IMR-90 (cell line): ENCODE measurements around the gene TCP11L1. TPM values are rescaled to one million over a fixed set of nuclear protein-coding genes. Genes with fewer than 3 reads are reported as not detected.

Experiments used
- ATAC-seq: fragments of 200-7000 bp; cut with Tn5 transposase; 2 replicates; pipeline ENCODE4 v1.9.1; 2020; ENCODE audit warnings: low read depth, mild to moderate bottlenecking, moderate library complexity
- BruUV-seq: library from RNA; stranded (reverse); fragments of 400-500 nt; replicated peaks from 2 replicates; lab custom pipeline; 2021; lab: Mats Ljungman, UMichigan
- CTCF ChIA-PET: fragments of 300-600 bp; formaldehyde crosslinking; extraction: SDS; loops from one replicate; lab custom pipeline; 2021; ENCODE audit warnings: antibody characterized with exemption; lab: Yijun Ruan, JAX
- POLR2A ChIA-PET: fragments of 300-600 bp; sonication (Branson Sonifier 250); formaldehyde crosslinking; loops from one replicate; lab custom pipeline; 2022; ENCODE audit warnings: antibody characterized with exemption; ENCODE audit not compliant: unreplicated experiment; lab: Charles Lee
- DNase-seq: peaks from one replicate; pipeline ENCODE4 v3.0.0; 2013
- H2AFZ ChIP-seq: replicated peaks from 2 replicates; pipeline ENCODE3; 2013; ENCODE audit warnings: low read length, mild to moderate bottlenecking; ENCODE audit not compliant: poor library complexity
- H2AK5ac ChIP-seq: 2 replicates; pipeline ENCODE4 v1.6.1; 2013; ENCODE audit warnings: low read depth, low read length, inconsistent platforms
- H2AK9ac ChIP-seq: replicated peaks from 2 replicates; pipeline ENCODE3; 2013; ENCODE audit warnings: mild to moderate bottlenecking, low read depth, low read length, moderate library complexity; ENCODE audit not compliant: poor library complexity
- H2BK120ac ChIP-seq: 2 replicates; pipeline ENCODE4 v1.6.1; 2013; ENCODE audit warnings: low read depth, low read length, inconsistent platforms
- H2BK15ac ChIP-seq: 3 replicates; pipeline ENCODE4 v1.6.1; 2013; ENCODE audit warnings: low read depth, low read length, inconsistent platforms
- H2BK20ac ChIP-seq: 2 replicates; pipeline ENCODE4 v1.6.1; 2013; ENCODE audit warnings: low read depth, mild to moderate bottlenecking, inconsistent platforms, low read length, moderate library complexity
- H2BK5ac ChIP-seq: 2 replicates; pipeline ENCODE4 v1.6.1; 2013; ENCODE audit warnings: mild to moderate bottlenecking, low read depth, low read length, inconsistent platforms; ENCODE audit not compliant: poor library complexity, severe bottlenecking
- H3K14ac ChIP-seq: replicated peaks from 2 replicates; pipeline ENCODE4 v1.6.1; 2013; ENCODE audit warnings: low read depth, low read length, inconsistent platforms
- H3K18ac ChIP-seq: 2 replicates; pipeline ENCODE4 v1.6.1; 2013; ENCODE audit warnings: low read depth, low read length, control low read depth
- H3K23ac ChIP-seq: 2 replicates; pipeline ENCODE4 v1.6.1; 2013; ENCODE audit warnings: low read depth, low read length, inconsistent platforms
- H3K27ac ChIP-seq: 2 replicates; pipeline ENCODE4 v1.5.1; 2013; ENCODE audit warnings: mild to moderate bottlenecking, control low read depth, low read length; ENCODE audit not compliant: insufficient read depth
- H3K27me3 ChIP-seq: 2 replicates; pipeline ENCODE4 v1.6.1; 2013; ENCODE audit warnings: low read length; ENCODE audit not compliant: control insufficient read depth, insufficient read depth
- H3K36me3 ChIP-seq: 2 replicates; pipeline ENCODE4 v1.6.1; 2013; ENCODE audit warnings: low read length, mixed read lengths; ENCODE audit not compliant: control insufficient read depth, insufficient read depth
- H3K4ac ChIP-seq: 2 replicates; pipeline ENCODE4 v1.6.1; 2013; ENCODE audit warnings: low read depth, low read length, inconsistent platforms
- H3K4me1 ChIP-seq: 2 replicates; pipeline ENCODE4 v1.6.1; 2013; ENCODE audit warnings: low read length, mixed read lengths; ENCODE audit not compliant: control insufficient read depth, insufficient read depth
- H3K4me2 ChIP-seq: 2 replicates; pipeline ENCODE4 v1.6.1; 2013; ENCODE audit warnings: low read depth, mild to moderate bottlenecking, control low read depth, low read length, moderate library complexity
- H3K4me3 ChIP-seq: 2 replicates; pipeline ENCODE4 v1.5.1; 2013; ENCODE audit warnings: low read depth, mild to moderate bottlenecking, control low read depth, low read length, moderate library complexity; ENCODE audit not compliant: insufficient read depth
- H3K56ac ChIP-seq: 2 replicates; pipeline ENCODE4 v1.6.1; 2013; ENCODE audit warnings: low read length, inconsistent platforms; ENCODE audit not compliant: insufficient read depth; ENCODE audit errors: extremely low read depth
- H3K79me1 ChIP-seq, 2 experiments: 2 replicates each; pipeline ENCODE4 v1.6.1; 2013; ENCODE audit warnings: low read length in 2 of 2, inconsistent platforms in 1 of 2, low read depth in 1 of 2
- H3K9ac ChIP-seq: 2 replicates; pipeline ENCODE4 v1.6.1; 2013; ENCODE audit warnings: low read depth, low read length, control low read depth
- H3K9me1 ChIP-seq: 2 replicates; pipeline ENCODE4 v1.6.1; 2013; ENCODE audit warnings: low read length, inconsistent platforms; ENCODE audit not compliant: insufficient read depth
- H3K9me3 ChIP-seq: 2 replicates; pipeline ENCODE4 v1.6.1; 2013; ENCODE audit warnings: low read length; ENCODE audit not compliant: control insufficient read depth, insufficient read depth
- H4K20me1 ChIP-seq: 2 replicates; pipeline ENCODE4 v1.6.1; 2013; ENCODE audit warnings: low read length, inconsistent platforms; ENCODE audit not compliant: insufficient read depth
- H4K5ac ChIP-seq: 2 replicates; pipeline ENCODE4 v1.6.1; 2013; ENCODE audit warnings: mild to moderate bottlenecking, low read depth, low read length, control low read depth
- H4K8ac ChIP-seq, 2 experiments: 2 replicates each; pipeline ENCODE4 v1.6.1; 2013; ENCODE audit warnings: low read depth in 2 of 2, low read length in 2 of 2, control low read depth in 1 of 2, inconsistent platforms in 1 of 2
- H4K91ac ChIP-seq: 2 replicates; pipeline ENCODE4 v1.6.1; 2013; ENCODE audit warnings: low read depth, low read length, inconsistent platforms; ENCODE audit not compliant: insufficient read depth
- BHLHE40 ChIP-seq: fragments of 150-350 bp; IDR thresholded peaks from 2 replicates; pipeline ENCODE4 v1.6.1; 2016; ENCODE audit warnings: mild to moderate bottlenecking, low read depth, low read length
- CEBPB ChIP-seq: IDR thresholded peaks from 2 replicates; pipeline ENCODE4 v1.6.1; 2012; ENCODE audit warnings: low read depth, low read length, improper control_type of control experiment
- WGBS, 2 experiments: methylation state at CpG; one replicate each; pipeline versions ENCODE4 v1.1.5 to v1.1.7; 2013; ENCODE audit warnings: missing lambda C conversion rate in 2 of 2; ENCODE audit not compliant: insufficient read length in 1 of 2; ENCODE audit errors: extremely low coverage in 2 of 2; 5-methylcytosine and 5-hydroxymethylcytosine counted together
- dilution Hi-C: fragments of 300-500 bp; cut with HindIII; formaldehyde crosslinking; loops from one replicate; pipeline ENCODE4 v1.14.3; 2018; ENCODE audit warnings: low sequenced_read_pairs; ENCODE audit not compliant: unreplicated experiment
- in situ Hi-C: fragments of 300-500 bp; cut with MboI; formaldehyde crosslinking; loops from 3 replicates; pipeline ENCODE4 v1.14.3; 2019; ENCODE audit warnings: low sequenced_read_pairs, inconsistent platforms, mixed read lengths
- intact Hi-C: fragments of 100-400 bp; cut with micrococcal nuclease; formaldehyde crosslinking; loops from 2 replicates; pipeline ENCODE4 v1.10.0; 2022
- polyA plus RNA-seq, 3 experiments: library from polyadenylated mRNA; depleted of rRNA; stranded (reverse); fragments of >200 nt; gene quantifications; 2 replicates each; pipeline ENCODE4 v1.2.3, GENCODE V29; 2012; ENCODE audit warnings: low replicate concordance in 1 of 3
- total RNA-seq: library from RNA; depleted of rRNA; stranded (reverse); fragments of >200 nt; gene quantifications from 2 replicates; pipeline ENCODE4 v1.2.3, GENCODE V29; 2012

The TCP11L1 gene
- total and polyA plus RNA-seq, 2 of the 4 experiments (the other 2 are of a cell fraction), result 13.9 to 17.4 TPM

- Histone ChIP-seq H3K4me2 (no peak overlapping the region), H2BK15ac (no peak overlapping the region), H4K8ac (no peak overlapping the region), H3K36me3 (peaks cover 11% of the 10 kb centered on the region), H4K20me1 (no peaks in the 10 kb centered on the region), H3K4me3 (no peak overlapping the region), H3K4ac (no peak overlapping the region), H3K14ac (no peak overlapping the region), H2BK5ac (no peak overlapping the region), H4K91ac (no peak overlapping the region), H3K18ac (no peak overlapping the region), H3K4me1 (no peaks in the 10 kb centered on the region), H4K5ac (no peak overlapping the region), H3K9me1 (no peaks in the 10 kb centered on the region), H3K27me3 (no peaks in the 10 kb centered on the region), H3K23ac (no peak overlapping the region), H3K9me3 (no peaks in the 10 kb centered on the region), H3K79me1 (no peaks in the 10 kb centered on the region), H3K9ac (no peak overlapping the region), H3K27ac (no peak overlapping the region), H2BK20ac (no peak overlapping the region), H2BK120ac (no peak overlapping the region), H3K56ac (no peak overlapping the region), H2AFZ (no peak overlapping the region), H2AK9ac (no peak overlapping the region), H2AK5ac (no peak overlapping the region)
- BruUV-seq, result no TSS peak
- intact Hi-C loops, result no loop called here
- POLR2A ChIA-PET, result no interaction called here
- CTCF ChIA-PET, result no interaction called here
- TF ChIP-seq BHLHE40, result no peak
- peak; percentile 56 for TF ChIP-seq CEBPB
- DNase-seq, result no peak
- no CpG with 5 or more reads among the region's 1 CpG for WGBS, 2 experiments
- in situ Hi-C loops, result no loop called here
- no peak for ATAC-seq
- dilution Hi-C loops, result no loop called here
Observed at GRCh38 chr11:33094157-33094556, 54.8 kb downstream of the TCP11L1 start.
